Measurements from ENCODE around the gene CELF3.

- TF ChIP-seq ZBTB7A (CRISPR knock-in tag; IDR thresholded peaks at IDR 0.05) (no peak), ETV6 (CRISPR knock-in tag; conservative IDR thresholded peaks at IDR 0.05) (no peak), POLR2AphosphoS2 (IDR thresholded peaks at IDR 0.05; ENCODE audit: low read depth, low read length) (no peak), HDAC1 (CRISPR knock-in tag; IDR thresholded peaks at IDR 0.05) (no peak), E2F2 (CRISPR knock-in tag; IDR thresholded peaks at IDR 0.05; ENCODE audit: borderline replicate concordance) (no peak), ZKSCAN1 (IDR thresholded peaks at IDR 0.05; ENCODE audit: low read length) (no peak), IKZF1 (IDR thresholded peaks at IDR 0.05) (no peak), ZNF33B (CRISPR knock-in tag; IDR thresholded peaks at IDR 0.05) (no peak), ZNF557 (CRISPR knock-in tag; IDR thresholded peaks at IDR 0.05) (no peak), SMC3 (IDR thresholded peaks at IDR 0.05; ENCODE audit: low read length) (no peak), POLR2A (IDR thresholded peaks at IDR 0.05; ENCODE audit: insufficient read depth in 1 of 2, low read depth in 2 of 2, low read length in 2 of 2) (no peak), HCFC1 (IDR thresholded peaks at IDR 0.05; ENCODE audit: low read depth, low read length) (no peak), ZNF710 (CRISPR knock-in tag; IDR thresholded peaks at IDR 0.05; ENCODE audit: borderline replicate concordance) (no peak), HMG20A (CRISPR knock-in tag; IDR thresholded peaks at IDR 0.05; ENCODE audit: borderline replicate concordance) (no peak)
Observed at GRCh38 chr1:151705753-151706463, 10.7 kb downstream of the CELF3 start.
